ENCODE results near the gene CDC42SE2. TPM values are rescaled to one million over a fixed set of nuclear protein-coding genes. Genes with fewer than 3 reads are reported as not detected.
A peak's percentile ranks its signal among the peaks of the same experiment; 100 is the strongest.
"Not testable (repeated sequence)": the region's sequence is repeated elsewhere in the genome, so short reads cannot be mapped to it uniquely, and the experiment has no call there.

The CDC42SE2 gene
- total RNA-seq, 1 donor from 2014 or later = 170 TPM

GRCh38 chr5:131392466-131393095, 128.7 kb downstream of the CDC42SE2 start:
- DNase-seq = no peak

GRCh38 chr5:131393498-131393968, 129.7 kb downstream of the CDC42SE2 start:
- DNase-seq = no peak

GRCh38 chr5:131394128-131394527, 130.3 kb downstream of the CDC42SE2 start:
- no peak for DNase-seq

- no peak for DNase-seq
Measured at GRCh38 chr5:131396015-131396414, 132.2 kb downstream of the CDC42SE2 start.

- no peak for DNase-seq
Measured at GRCh38 chr5:131396630-131397273, 132.9 kb downstream of the CDC42SE2 start.

GRCh38 chr5:131399007-131399406, 135.2 kb downstream of the CDC42SE2 start:
- DNase-seq = not testable (repeated sequence)

- DNase-seq = no peak
Measured at GRCh38 chr5:131400585-131400984, 136.7 kb downstream of the CDC42SE2 start.

- DNase-seq = no peak
Measured at GRCh38 chr5:131405674-131406073, 141.8 kb downstream of the CDC42SE2 start.

GRCh38 chr5:131406076-131406475, 142.2 kb downstream of the CDC42SE2 start:
- DNase-seq = no peak

- no peak for DNase-seq
Measured at GRCh38 chr5:131406975-131407638, 143.3 kb downstream of the CDC42SE2 start.

- DNase-seq = no peak
Measured at GRCh38 chr5:131413605-131414559, 150.0 kb downstream of the CDC42SE2 start.

GRCh38 chr5:131416729-131417128, 152.9 kb downstream of the CDC42SE2 start:
- DNase-seq = no peak

GRCh38 chr5:131417240-131417869, 153.5 kb downstream of the CDC42SE2 start:
- DNase-seq = peak; percentile 44

- DNase-seq = no peak
Measured at GRCh38 chr5:131418846-131419245, 155.0 kb downstream of the CDC42SE2 start.

- DNase-seq = no peak
Measured at GRCh38 chr5:131419877-131420276, 156.0 kb downstream of the CDC42SE2 start.

GRCh38 chr5:131423056-131423455, 159.2 kb downstream of the CDC42SE2 start:
- no peak for DNase-seq

- DNase-seq = no peak
Measured at GRCh38 chr5:131426011-131426410, 162.2 kb downstream of the CDC42SE2 start.

- no peak for DNase-seq
Measured at GRCh38 chr5:131430794-131431193, 166.9 kb downstream of the CDC42SE2 start.

GRCh38 chr5:131431794-131432193, 167.9 kb downstream of the CDC42SE2 start:
- no peak for DNase-seq

- DNase-seq = no peak
Measured at GRCh38 chr5:131433109-131433508, 169.3 kb downstream of the CDC42SE2 start.

- DNase-seq = no peak
Measured at GRCh38 chr5:131436081-131436480, 172.2 kb downstream of the CDC42SE2 start.

GRCh38 chr5:131441184-131441583, 177.3 kb downstream of the CDC42SE2 start:
- DNase-seq = no peak

Data from occipital lobe (tissue), 2 donors.